Spleen (tissue), 7 donors: Measurements from ENCODE around the gene KCNQ5.

Experiments used
- POLR2A ChIP-seq, 3 donors: fragments of 450-650 bp; IDR thresholded peaks; one replicate each; pipeline ENCODE4 v1.5.1; 2017; ENCODE audit warnings: antibody characterized with exemption in 3 of 3, mild to moderate bottlenecking in 1 of 3
- TF ChIP-seq, protein P1 (sequence below), 11 experiments: fragments of 200-600 bp in 7 of 11; fragments of 450-650 bp in 4 of 11; sonication (generic) in 4 of 11; IDR thresholded peaks in 8 of 11; conservative IDR thresholded peaks in 3 of 11; 1 replicate in 7 of 11; 2 replicates in 4 of 11; pipeline versions ENCODE4 v1.4.0 to v1.8.0; 2016 to 2021; ENCODE audit warnings: antibody characterized with exemption in 11 of 11, inconsistent platforms in 4 of 11, mild to moderate bottlenecking in 1 of 11
- donor health status: DM: no; HTN: no; CAD: no; lungs with moderate emphysema.
- donor health status: DM: no; HTN: no; CAD: no.
- donor health status: DM: no; HTN: no; CAD: no.

DNA sequence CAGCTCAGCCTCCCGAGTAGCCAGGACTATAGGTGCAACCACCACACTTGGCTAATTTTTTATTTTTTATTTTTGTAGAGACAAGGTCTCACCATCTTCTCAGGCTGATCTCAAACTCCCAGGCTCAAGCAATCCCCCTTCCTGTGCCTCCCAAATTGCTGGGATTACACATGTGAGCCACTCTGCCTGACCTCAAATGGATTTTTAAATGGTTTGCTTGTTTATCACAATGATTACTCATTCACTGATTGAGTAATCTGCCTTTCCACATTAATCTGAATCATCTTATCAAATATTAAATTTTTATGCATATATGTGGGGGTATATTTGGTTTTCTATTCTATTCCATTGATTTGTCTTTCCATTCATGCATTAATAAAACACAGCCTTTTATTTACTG lies 612.9 kb downstream of the KCNQ5 start:
- TF ChIP-seq POLR2A (IDR thresholded peaks at IDR 0.05) = no peak
- TF ChIP-seq, protein P1, sequence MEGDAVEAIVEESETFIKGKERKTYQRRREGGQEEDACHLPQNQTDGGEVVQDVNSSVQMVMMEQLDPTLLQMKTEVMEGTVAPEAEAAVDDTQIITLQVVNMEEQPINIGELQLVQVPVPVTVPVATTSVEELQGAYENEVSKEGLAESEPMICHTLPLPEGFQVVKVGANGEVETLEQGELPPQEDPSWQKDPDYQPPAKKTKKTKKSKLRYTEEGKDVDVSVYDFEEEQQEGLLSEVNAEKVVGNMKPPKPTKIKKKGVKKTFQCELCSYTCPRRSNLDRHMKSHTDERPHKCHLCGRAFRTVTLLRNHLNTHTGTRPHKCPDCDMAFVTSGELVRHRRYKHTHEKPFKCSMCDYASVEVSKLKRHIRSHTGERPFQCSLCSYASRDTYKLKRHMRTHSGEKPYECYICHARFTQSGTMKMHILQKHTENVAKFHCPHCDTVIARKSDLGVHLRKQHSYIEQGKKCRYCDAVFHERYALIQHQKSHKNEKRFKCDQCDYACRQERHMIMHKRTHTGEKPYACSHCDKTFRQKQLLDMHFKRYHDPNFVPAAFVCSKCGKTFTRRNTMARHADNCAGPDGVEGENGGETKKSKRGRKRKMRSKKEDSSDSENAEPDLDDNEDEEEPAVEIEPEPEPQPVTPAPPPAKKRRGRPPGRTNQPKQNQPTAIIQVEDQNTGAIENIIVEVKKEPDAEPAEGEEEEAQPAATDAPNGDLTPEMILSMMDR (IDR thresholded peaks at IDR 0.05 in 8 of 11, conservative IDR thresholded peaks at IDR 0.05 in 3 of 11) = no peak
